KOPT-K1 (cell line): ENCODE measurements around the gene RPS6KA2.

Experiments
- H3K27ac ChIP-seq: fragments of 200-600 bp; sonication (generic); 2 replicates; pipeline ENCODE4 v1.5.1; 2016; ENCODE audit warnings: antibody characterized with exemption, mild to moderate bottlenecking, low read depth, low read length; ENCODE audit not compliant: poor library complexity, severe bottlenecking
- H3K36me3 ChIP-seq: fragments of 200-600 bp; sonication (generic); 2 replicates; pipeline ENCODE4 v1.5.1; 2017; ENCODE audit warnings: antibody characterized with exemption, mild to moderate bottlenecking, low read length, moderate library complexity; ENCODE audit not compliant: insufficient read depth
- H3K9me3 ChIP-seq: fragments of 200-600 bp; sonication (generic); 2 replicates; pipeline ENCODE4 v1.5.1; 2017; ENCODE audit warnings: antibody characterized with exemption, low read length, mild to moderate bottlenecking; ENCODE audit not compliant: insufficient read depth, poor library complexity, severe bottlenecking

Gene RPS6KA2

GRCh38 chr6:166465671-166466087 lies 161.4 kb downstream of the RPS6KA2 start:
- no peak overlapping the region for H3K27ac ChIP-seq
- H3K9me3 ChIP-seq, result no peaks in the 10 kb centered on the region
- H3K36me3 ChIP-seq, result no peaks in the 10 kb centered on the region

GRCh38 chr6:166465003-166465399 lies 162.1 kb downstream of the RPS6KA2 start:
- H3K9me3 ChIP-seq, result no peaks in the 10 kb centered on the region
- H3K36me3 ChIP-seq, result no peaks in the 10 kb centered on the region
- no peak overlapping the region for H3K27ac ChIP-seq

GRCh38 chr6:166464068-166465002 lies 162.7 kb downstream of the RPS6KA2 start:
- H3K36me3 ChIP-seq, result no peaks in the 10 kb centered on the region
- H3K27ac ChIP-seq, result no peak overlapping the region
- H3K9me3 ChIP-seq, result no peaks in the 10 kb centered on the region

GRCh38 chr6:166463359-166464067 lies 163.5 kb downstream of the RPS6KA2 start:
- H3K36me3 ChIP-seq, result no peaks in the 10 kb centered on the region
- H3K27ac ChIP-seq, result no peak overlapping the region

GRCh38 chr6:166462461-166463135 lies 164.5 kb downstream of the RPS6KA2 start:
- no peaks in the 10 kb centered on the region for H3K36me3 ChIP-seq
- H3K27ac ChIP-seq, result no peak overlapping the region
- peaks cover 9% of the 10 kb centered on the region for H3K9me3 ChIP-seq

More at GRCh38 chr6:166463359-166464067, 163.5 kb downstream of the RPS6KA2 start:
- H3K9me3 ChIP-seq, result peaks cover under 1% of the 10 kb centered on the region

GRCh38 chr6:166461821-166462460 lies 165.1 kb downstream of the RPS6KA2 start:
- H3K9me3 ChIP-seq, result peaks cover 9% of the 10 kb centered on the region
- no peaks in the 10 kb centered on the region for H3K36me3 ChIP-seq
- no peak overlapping the region for H3K27ac ChIP-seq

- Histone ChIP-seq H3K9me3 (peaks cover 9% of the 10 kb centered on the region), H3K36me3 (no peaks in the 10 kb centered on the region), H3K27ac (no peak overlapping the region)
Observed at GRCh38 chr6:166460473-166461437, 166.3 kb downstream of the RPS6KA2 start.

GRCh38 chr6:166459906-166460305 lies 167.1 kb downstream of the RPS6KA2 start:
- Histone ChIP-seq H3K36me3 (no peaks in the 10 kb centered on the region), H3K27ac (no peak overlapping the region)

GRCh38 chr6:166459272-166459671 lies 167.8 kb downstream of the RPS6KA2 start:
- H3K36me3 ChIP-seq, result no peaks in the 10 kb centered on the region
- no peak overlapping the region for H3K27ac ChIP-seq
- peaks cover 9% of the 10 kb centered on the region for H3K9me3 ChIP-seq

More at GRCh38 chr6:166459906-166460305, 167.1 kb downstream of the RPS6KA2 start:
- peaks cover 9% of the 10 kb centered on the region for H3K9me3 ChIP-seq

- Histone ChIP-seq H3K27ac (no peak overlapping the region), H3K36me3 (no peaks in the 10 kb centered on the region), H3K9me3 (peaks cover 18% of the 10 kb centered on the region)
Observed at GRCh38 chr6:166456395-166457156, 170.5 kb downstream of the RPS6KA2 start.

GRCh38 chr6:166454692-166455515 lies 172.1 kb downstream of the RPS6KA2 start:
- H3K36me3 ChIP-seq, result no peaks in the 10 kb centered on the region
- H3K27ac ChIP-seq, result no peak overlapping the region
- H3K9me3 ChIP-seq, result peaks cover 31% of the 10 kb centered on the region

GRCh38 chr6:166453651-166454050 lies 173.4 kb downstream of the RPS6KA2 start:
- Histone ChIP-seq H3K36me3 (no peaks in the 10 kb centered on the region), H3K27ac (no peak overlapping the region), H3K9me3 (peaks cover 37% of the 10 kb centered on the region)
